Esophagus muscularis mucosa (tissue), 4 donors: ENCODE results near the gene SLC35E1. TPM values are rescaled to one million over a fixed set of nuclear protein-coding genes. Genes with fewer than 3 reads are reported as not detected.

ENCODE experiments used
- DNase-seq: peaks from one replicate; pipeline ENCODE4 v3.0.0-alpha.2; 2017; ENCODE audit errors: extremely low spot score
- H3K27ac ChIP-seq, 4 donors: fragments of 200-600 bp; sonication (generic); replicated peaks in 1 of 4; 1 replicate in 3 of 4; 2 replicates in 1 of 4; pipeline ENCODE4 v1.5.1; 2016 to 2019; ENCODE audit warnings: mild to moderate bottlenecking in 1 of 4
- H3K27me3 ChIP-seq, 4 donors: fragments of 200-600 bp; sonication (generic); one replicate each; pipeline versions ENCODE4 v1.5.1 to v1.6.0; 2016 to 2019
- H3K36me3 ChIP-seq, 4 donors: fragments of 200-600 bp; sonication (generic); one replicate each; pipeline ENCODE4 v1.5.1; 2016 to 2019
- H3K4me1 ChIP-seq, 4 donors: fragments of 200-600 bp; sonication (generic); one replicate each; pipeline ENCODE4 v1.5.1; 2016 to 2019
- H3K4me3 ChIP-seq, 4 donors: fragments of 200-600 bp; sonication (generic); 1 replicate in 2 of 4; 2 replicates in 2 of 4; pipeline ENCODE4 v1.5.1; 2016 to 2019; ENCODE audit warnings: mild to moderate bottlenecking in 4 of 4, moderate library complexity in 1 of 4
- H3K9me3 ChIP-seq, 4 donors: fragments of 200-600 bp; sonication (generic); 1 replicate in 3 of 4; 2 replicates in 1 of 4; pipeline ENCODE4 v1.5.1; 2016 to 2019
- CTCF ChIP-seq, 3 experiments: fragments of 200-600 bp in 2 of 3; fragments of 450-650 bp in 1 of 3; sonication (generic) in 2 of 3; IDR thresholded peaks; one replicate each; pipeline ENCODE4 v1.5.1; 2017 to 2019; ENCODE audit warnings: antibody characterized with exemption in 3 of 3, mild to moderate bottlenecking in 2 of 3, moderate library complexity in 1 of 3
- EP300 ChIP-seq: sonication (generic); formaldehyde crosslinking; IDR thresholded peaks from one replicate; pipeline ENCODE4 v1.6.1; 2017; ENCODE audit warnings: antibody characterized with exemption
- POLR2A ChIP-seq: fragments of 450-650 bp; IDR thresholded peaks from one replicate; pipeline ENCODE4 v1.6.1; 2017; ENCODE audit warnings: antibody characterized with exemption, moderate library complexity, mild to moderate bottlenecking, low read depth
- POLR2AphosphoS5 ChIP-seq, 2 donors: sonication (generic); formaldehyde crosslinking; IDR thresholded peaks; one replicate each; pipeline ENCODE4 v1.6.1; 2017; ENCODE audit warnings: antibody characterized with exemption in 2 of 2
- WGBS: methylation state at CpG from one replicate; pipeline ENCODE4 v1.1.5; 2018; 5-methylcytosine and 5-hydroxymethylcytosine counted together
- intact Hi-C: fragments of 100-400 bp; cut with DNase I; formaldehyde crosslinking; loops from one replicate; pipeline ENCODE4 v1.15.1; 2023
- total RNA-seq, 4 donors: library from RNA; depleted of rRNA; stranded (reverse); fragments of >200 nt; gene quantifications; one replicate each; pipeline versions ENCODE4 v1.1.0 to v1.2.1, GENCODE V29; 2016

SLC35E1 gene
- total RNA-seq, 4 donors from 2014 or later, result 22.8 to 39.7 (median 34.0) TPM

GRCh38 chr19:16527971-16528521 lies 44.2 kb downstream of the SLC35E1 start:
- DNase-seq, result no peak
- 94% methylated on average over 7 of the region's 12 CpGs for WGBS
- TF ChIP-seq POLR2A (no peak), EP300 (no peak), POLR2AphosphoS5 (IDR thresholded peaks at IDR 0.05) (no peak), CTCF (IDR thresholded peaks at IDR 0.05) (no peak)
- no peaks in the 10 kb centered on the region for H3K9me3 ChIP-seq
- H3K27ac ChIP-seq, result no peak overlapping the region
- no peaks in the 10 kb centered on the region for H3K27me3 ChIP-seq
- H3K36me3 ChIP-seq, result peaks cover 93 to 100% (median 100%) of the 10 kb centered on the region in 4 donors
- H3K4me1 ChIP-seq, result no peaks in the 10 kb centered on the region
- H3K4me3 ChIP-seq, result no peak overlapping the region
- intact Hi-C loops, result no loop called here

GRCh38 chr19:16527334-16527935 lies 44.8 kb downstream of the SLC35E1 start:
- H3K27me3 ChIP-seq, result no peaks in the 10 kb centered on the region
- no peak for TF ChIP-seq POLR2A
- no peak for TF ChIP-seq EP300
- no peak for TF ChIP-seq CTCF (IDR thresholded peaks at IDR 0.05)
- TF ChIP-seq POLR2AphosphoS5 (IDR thresholded peaks at IDR 0.05), result no peak
- H3K4me1 ChIP-seq, result no peaks in the 10 kb centered on the region
- no peaks in the 10 kb centered on the region for H3K9me3 ChIP-seq
- intact Hi-C loops, result no loop called here
- WGBS, result 92% methylated on average over 5 of the region's 14 CpGs
- no peak for DNase-seq
- H3K27ac ChIP-seq, result no peak overlapping the region
- H3K4me3 ChIP-seq, result no peak overlapping the region
- peaks cover 93 to 100% (median 100%) of the 10 kb centered on the region in 4 donors for H3K36me3 ChIP-seq

- no peaks in the 10 kb centered on the region for H3K9me3 ChIP-seq
- TF ChIP-seq POLR2A (no peak), EP300 (no peak), CTCF (IDR thresholded peaks at IDR 0.05) (no peak), POLR2AphosphoS5 (IDR thresholded peaks at IDR 0.05) (no peak)
- no peaks in the 10 kb centered on the region for H3K4me1 ChIP-seq
- H3K4me3 ChIP-seq, result no peak overlapping the region
- 97% methylated on average over 25 of the region's 29 CpGs for WGBS
- intact Hi-C loops, result no loop called here
- no peaks in the 10 kb centered on the region for H3K27me3 ChIP-seq
- DNase-seq, result no peak
- no peak overlapping the region for H3K27ac ChIP-seq
- peaks cover 90 to 100% (median 100%) of the 10 kb centered on the region in 4 donors for H3K36me3 ChIP-seq
These were observed 46.3 kb downstream of the SLC35E1 start for GRCh38 chr19:16525751-16526481.

GRCh38 chr19:16524991-16525734 lies 47.1 kb downstream of the SLC35E1 start:
- Histone ChIP-seq H3K9me3 (no peaks in the 10 kb centered on the region), H3K27me3 (no peaks in the 10 kb centered on the region), H3K36me3 (peaks cover 90 to 100% (median 100%) of the 10 kb centered on the region in 4 donors), H3K4me3 (no peak overlapping the region), H3K27ac (no peak overlapping the region), H3K4me1 (no peaks in the 10 kb centered on the region)
- DNase-seq, result no peak
- intact Hi-C loops, result no loop called here
- 94% methylated on average over 14 of the region's 54 CpGs for WGBS
- TF ChIP-seq POLR2A, result no peak
- TF ChIP-seq POLR2AphosphoS5 (IDR thresholded peaks at IDR 0.05), result no peak
- TF ChIP-seq CTCF (IDR thresholded peaks at IDR 0.05), result no peak
- TF ChIP-seq EP300, result no peak
